SK-N-SH treated with all-trans-retinoic acid at 6 μM for 48 hours (cell line): ENCODE results near the gene KIAA1755.

Experiments used
- ARNTL ChIP-seq: fragments of 450-650 bp; formaldehyde crosslinking; IDR thresholded peaks from 2 replicates; pipeline ENCODE4 v1.5.0; 2020; ENCODE audit warnings: low read depth, mild to moderate bottlenecking, moderate library complexity, borderline replicate concordance
- BACH2 ChIP-seq: fragments of 250-450 bp; sonication (Bioruptor Pico); IDR thresholded peaks from 2 replicates; pipeline ENCODE4 v1.9.0; 2021; ENCODE audit warnings: mild to moderate bottlenecking, borderline replicate concordance
- CSDC2 ChIP-seq: fragments of 250-450 bp; sonication (Bioruptor Pico); IDR thresholded peaks from 2 replicates; pipeline ENCODE4 v1.5.0; 2020; ENCODE audit warnings: mild to moderate bottlenecking, moderate library complexity
- OSR1 ChIP-seq: fragments of 250-450 bp; sonication (Bioruptor Pico); IDR thresholded peaks from 2 replicates; pipeline ENCODE4 v1.8.0; 2022; ENCODE audit warnings: moderate library complexity, mild to moderate bottlenecking, inconsistent platforms
- SNAI2 ChIP-seq: fragments of 250-450 bp; sonication (Bioruptor Pico); IDR thresholded peaks from 2 replicates; pipeline ENCODE4 v1.5.0; 2020; ENCODE audit warnings: mild to moderate bottlenecking, moderate library complexity
- ZFP30 ChIP-seq: fragments of 450-650 bp; formaldehyde crosslinking; IDR thresholded peaks from 2 replicates; pipeline ENCODE4 v1.5.0; 2022; ENCODE audit warnings: mild to moderate bottlenecking, moderate library complexity
- ZNF70 ChIP-seq: fragments of 450-650 bp; formaldehyde crosslinking; IDR thresholded peaks from 2 replicates; pipeline ENCODE4 v1.5.0; 2020; ENCODE audit warnings: mild to moderate bottlenecking, moderate library complexity
- TF ChIP-seq, protein P1 (sequence below): fragments of 250-450 bp; sonication (Bioruptor Pico); IDR thresholded peaks from 2 replicates; pipeline ENCODE4 v1.8.0; 2020; ENCODE audit warnings: mild to moderate bottlenecking, moderate library complexity, borderline replicate concordance
- TF ChIP-seq, protein P2 (sequence below): fragments of 250-450 bp; sonication (Bioruptor Pico); IDR thresholded peaks from 2 replicates; pipeline ENCODE4 v1.5.1; 2020; ENCODE audit warnings: low read depth, mild to moderate bottlenecking, moderate library complexity
- TF ChIP-seq, protein P3 (sequence below): fragments of 250-450 bp; sonication (Bioruptor Pico); IDR thresholded peaks from 2 replicates; pipeline ENCODE4 v1.5.1; 2021; ENCODE audit warnings: mild to moderate bottlenecking, moderate library complexity

DNA sequence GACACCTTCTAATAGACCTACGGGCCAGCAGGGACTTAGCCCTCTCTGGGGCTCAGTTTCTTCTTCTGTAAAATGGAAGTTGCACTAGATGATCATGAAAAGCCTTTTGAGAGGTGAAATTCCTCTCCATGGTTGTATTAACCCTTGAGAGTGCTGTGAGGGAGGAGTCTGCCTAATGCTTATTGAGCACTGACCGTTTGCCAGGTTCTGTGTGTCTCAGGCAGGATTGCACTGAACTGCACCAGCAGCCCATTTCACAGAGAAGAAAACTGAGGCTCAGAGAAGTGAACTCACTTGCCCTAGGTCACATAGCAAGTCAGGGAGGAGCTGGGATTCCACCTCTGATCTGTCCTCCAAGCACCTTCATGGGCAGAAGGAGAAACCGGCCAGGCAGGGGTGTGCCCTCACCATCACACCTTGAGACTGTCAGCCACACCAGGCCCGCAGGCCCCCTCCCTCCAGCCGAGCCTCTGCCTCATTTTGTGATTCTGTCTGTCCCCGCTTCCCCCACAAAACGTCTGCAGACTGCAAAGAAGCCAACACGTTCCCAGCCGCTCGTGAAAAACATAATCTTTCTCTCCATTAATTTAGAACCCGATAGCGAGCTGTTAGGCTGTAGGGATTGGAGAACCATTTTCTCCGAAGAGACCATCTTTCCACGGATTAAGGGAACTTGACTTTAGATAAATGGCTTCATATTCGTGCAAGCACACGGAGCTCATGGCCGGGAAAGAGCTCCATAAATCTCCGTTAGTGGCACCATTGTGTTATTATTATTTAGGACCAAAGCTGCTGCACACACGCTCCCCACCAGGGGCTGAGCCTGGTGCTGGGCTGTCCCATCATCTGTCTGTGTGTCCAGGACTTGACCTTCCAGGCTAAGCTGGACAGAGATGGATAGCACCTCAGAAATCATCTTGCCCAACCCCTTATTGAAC lies 46.0 kb downstream of the KIAA1755 start:
- no peak for TF ChIP-seq ARNTL (CRISPR knock-in tag)
- TF ChIP-seq, protein P1, sequence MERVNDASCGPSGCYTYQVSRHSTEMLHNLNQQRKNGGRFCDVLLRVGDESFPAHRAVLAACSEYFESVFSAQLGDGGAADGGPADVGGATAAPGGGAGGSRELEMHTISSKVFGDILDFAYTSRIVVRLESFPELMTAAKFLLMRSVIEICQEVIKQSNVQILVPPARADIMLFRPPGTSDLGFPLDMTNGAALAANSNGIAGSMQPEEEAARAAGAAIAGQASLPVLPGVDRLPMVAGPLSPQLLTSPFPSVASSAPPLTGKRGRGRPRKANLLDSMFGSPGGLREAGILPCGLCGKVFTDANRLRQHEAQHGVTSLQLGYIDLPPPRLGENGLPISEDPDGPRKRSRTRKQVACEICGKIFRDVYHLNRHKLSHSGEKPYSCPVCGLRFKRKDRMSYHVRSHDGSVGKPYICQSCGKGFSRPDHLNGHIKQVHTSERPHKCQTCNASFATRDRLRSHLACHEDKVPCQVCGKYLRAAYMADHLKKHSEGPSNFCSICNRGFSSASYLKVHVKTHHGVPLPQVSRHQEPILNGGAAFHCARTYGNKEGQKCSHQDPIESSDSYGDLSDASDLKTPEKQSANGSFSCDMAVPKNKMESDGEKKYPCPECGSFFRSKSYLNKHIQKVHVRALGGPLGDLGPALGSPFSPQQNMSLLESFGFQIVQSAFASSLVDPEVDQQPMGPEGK: no peak
- no peak for TF ChIP-seq ZFP30 (CRISPR knock-in tag)
- TF ChIP-seq OSR1 (CRISPR knock-in tag): no peak
- TF ChIP-seq, protein P2, sequence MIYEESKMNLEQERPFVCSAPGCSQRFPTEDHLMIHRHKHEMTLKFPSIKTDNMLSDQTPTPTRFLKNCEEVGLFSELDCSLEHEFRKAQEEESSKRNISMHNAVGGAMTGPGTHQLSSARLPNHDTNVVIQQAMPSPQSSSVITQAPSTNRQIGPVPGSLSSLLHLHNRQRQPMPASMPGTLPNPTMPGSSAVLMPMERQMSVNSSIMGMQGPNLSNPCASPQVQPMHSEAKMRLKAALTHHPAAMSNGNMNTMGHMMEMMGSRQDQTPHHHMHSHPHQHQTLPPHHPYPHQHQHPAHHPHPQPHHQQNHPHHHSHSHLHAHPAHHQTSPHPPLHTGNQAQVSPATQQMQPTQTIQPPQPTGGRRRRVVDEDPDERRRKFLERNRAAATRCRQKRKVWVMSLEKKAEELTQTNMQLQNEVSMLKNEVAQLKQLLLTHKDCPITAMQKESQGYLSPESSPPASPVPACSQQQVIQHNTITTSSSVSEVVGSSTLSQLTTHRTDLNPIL (CRISPR knock-in tag): no peak
- TF ChIP-seq ZNF70: no peak
- no peak for TF ChIP-seq SNAI2 (CRISPR knock-in tag)
- TF ChIP-seq, protein P3, sequence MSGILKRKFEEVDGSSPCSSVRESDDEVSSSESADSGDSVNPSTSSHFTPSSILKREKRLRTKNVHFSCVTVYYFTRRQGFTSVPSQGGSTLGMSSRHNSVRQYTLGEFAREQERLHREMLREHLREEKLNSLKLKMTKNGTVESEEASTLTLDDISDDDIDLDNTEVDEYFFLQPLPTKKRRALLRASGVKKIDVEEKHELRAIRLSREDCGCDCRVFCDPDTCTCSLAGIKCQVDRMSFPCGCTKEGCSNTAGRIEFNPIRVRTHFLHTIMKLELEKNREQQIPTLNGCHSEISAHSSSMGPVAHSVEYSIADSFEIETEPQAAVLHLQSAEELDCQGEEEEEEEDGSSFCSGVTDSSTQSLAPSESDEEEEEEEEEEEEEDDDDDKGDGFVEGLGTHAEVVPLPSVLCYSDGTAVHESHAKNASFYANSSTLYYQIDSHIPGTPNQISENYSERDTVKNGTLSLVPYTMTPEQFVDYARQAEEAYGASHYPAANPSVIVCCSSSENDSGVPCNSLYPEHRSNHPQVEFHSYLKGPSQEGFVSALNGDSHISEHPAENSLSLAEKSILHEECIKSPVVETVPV (CRISPR knock-in tag): no peak
- TF ChIP-seq CSDC2: no peak
- no peak for TF ChIP-seq BACH2
